Measurements from ENCODE around the gene KCNMB4. TPM values are rescaled to one million over a fixed set of nuclear protein-coding genes. Genes with fewer than 3 reads are reported as not detected.

KCNMB4 gene
- total RNA-seq, 1 experiment from 2014 or later = 0.26 TPM

- Histone ChIP-seq H3K4me3 (no peak overlapping the region), H3K36me3 (no peaks in the 10 kb centered on the region), H3K27me3 (no peaks in the 10 kb centered on the region), H3K9me3 (peaks cover 9% of the 10 kb centered on the region; the same call in 1 of the 2 replicates)
- DNase-seq = no peak
Measured at GRCh38 chr12:70459786-70460185, 93.7 kb downstream of the KCNMB4 start.

- peaks cover 9% of the 10 kb centered on the region; the same call in 1 of the 2 replicates for H3K9me3 ChIP-seq
- H3K36me3 ChIP-seq = no peaks in the 10 kb centered on the region
- no peak overlapping the region for H3K4me3 ChIP-seq
- no peaks in the 10 kb centered on the region for H3K27me3 ChIP-seq
- no peak for DNase-seq
Measured at GRCh38 chr12:70463997-70464396, 97.9 kb downstream of the KCNMB4 start.

DNA sequence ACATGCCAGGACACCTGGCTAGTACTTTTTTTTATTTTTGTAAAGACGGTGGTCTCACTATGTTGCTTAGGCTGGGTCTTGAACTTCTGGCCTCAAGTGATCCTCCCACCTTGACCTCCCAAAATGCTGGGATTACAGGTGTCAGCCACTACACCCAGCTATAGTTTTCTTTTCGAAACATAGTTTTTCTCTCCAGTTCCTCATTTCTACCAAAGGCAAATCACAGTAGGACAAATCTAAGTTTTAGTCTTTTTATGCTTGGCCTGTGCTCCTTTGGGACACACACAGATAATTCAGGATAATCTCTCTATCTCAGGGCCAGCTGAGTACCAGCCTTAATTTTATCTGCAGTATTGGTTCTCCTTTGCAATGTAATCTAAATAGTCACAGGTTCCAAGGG is 100.7 kb downstream of the KCNMB4 start:
- DNase-seq = no peak
- H3K27me3 ChIP-seq = peaks cover 5% of the 10 kb centered on the region; the same call in 1 of the 2 replicates
- H3K36me3 ChIP-seq = no peaks in the 10 kb centered on the region
- H3K4me3 ChIP-seq = no peak overlapping the region
- H3K9me3 ChIP-seq = peaks cover 9% of the 10 kb centered on the region; the same call in 1 of the 2 replicates

- peaks cover 9% of the 10 kb centered on the region; the same call in 1 of the 2 replicates for H3K9me3 ChIP-seq
- no peak for DNase-seq
- H3K27me3 ChIP-seq = peaks cover 5% of the 10 kb centered on the region; the same call in 1 of the 2 replicates
- no peak overlapping the region for H3K4me3 ChIP-seq
- no peaks in the 10 kb centered on the region for H3K36me3 ChIP-seq
Measured at GRCh38 chr12:70467476-70467875, 101.4 kb downstream of the KCNMB4 start.

GRCh38 chr12:70467918-70468733 is 102.0 kb downstream of the KCNMB4 start:
- Histone ChIP-seq H3K27me3 (peaks cover 5% of the 10 kb centered on the region; the same call in 1 of the 2 replicates), H3K4me3 (no peak overlapping the region), H3K36me3 (no peaks in the 10 kb centered on the region), H3K9me3 (peaks cover 8% of the 10 kb centered on the region; the same call in 1 of the 2 replicates)
- DNase-seq = no peak

DNA sequence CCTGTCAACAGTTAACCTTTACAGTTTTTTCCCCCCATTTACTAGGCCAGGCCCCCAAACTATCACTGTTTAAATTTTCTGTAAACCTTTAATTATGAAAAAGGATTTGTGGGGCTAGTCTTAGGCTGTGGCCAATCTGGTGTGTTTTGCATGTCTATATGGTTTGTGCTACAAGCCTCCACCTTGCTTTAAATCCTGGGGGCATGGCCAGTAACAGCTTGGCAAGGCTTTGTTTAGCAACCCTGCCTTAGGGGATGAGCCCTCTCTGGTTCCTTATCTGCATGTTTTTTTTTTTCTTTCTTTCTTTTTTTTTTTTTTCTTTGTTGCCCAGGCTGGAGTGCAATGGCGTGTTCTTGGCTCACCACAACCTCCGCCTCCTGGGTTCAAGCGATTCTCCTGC is 102.7 kb downstream of the KCNMB4 start:
- Histone ChIP-seq H3K9me3 (peaks cover 3% of the 10 kb centered on the region; the same call in 1 of the 2 replicates), H3K4me3 (no peak overlapping the region), H3K36me3 (no peaks in the 10 kb centered on the region), H3K27me3 (peaks cover 5% of the 10 kb centered on the region; the same call in 1 of the 2 replicates)
- no peak for DNase-seq

DNA sequence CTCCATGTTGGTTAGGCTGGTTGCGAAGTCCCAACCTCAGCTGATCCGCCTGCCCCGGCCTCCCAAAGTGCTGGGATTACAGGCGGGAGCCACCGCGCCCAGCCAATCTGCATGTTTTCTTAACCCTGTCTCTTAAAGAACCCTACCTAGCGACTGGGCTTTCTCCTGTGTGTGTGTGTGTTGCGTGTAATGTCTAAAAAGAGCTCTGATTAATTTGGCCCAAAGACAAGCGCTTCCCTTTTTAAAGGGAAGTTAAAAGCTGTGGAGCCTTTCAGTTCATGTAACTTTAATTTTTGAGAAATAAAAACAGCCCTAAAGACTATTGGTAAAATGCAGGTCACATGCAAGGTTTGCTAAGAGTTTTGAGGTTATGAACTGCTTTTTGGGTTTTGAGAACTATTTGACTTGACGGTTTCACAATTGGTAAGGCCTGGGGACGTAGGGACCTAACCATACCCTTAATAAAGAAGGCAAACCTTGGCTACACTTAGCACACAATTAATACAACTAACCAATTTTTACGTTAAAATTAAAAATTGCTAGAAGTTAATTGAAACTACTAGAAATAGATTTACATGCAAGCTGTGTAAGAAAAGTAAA is 103.2 kb downstream of the KCNMB4 start:
- DNase-seq = no peak
- peaks cover 5% of the 10 kb centered on the region; the same call in 1 of the 2 replicates for H3K27me3 ChIP-seq

DNA sequence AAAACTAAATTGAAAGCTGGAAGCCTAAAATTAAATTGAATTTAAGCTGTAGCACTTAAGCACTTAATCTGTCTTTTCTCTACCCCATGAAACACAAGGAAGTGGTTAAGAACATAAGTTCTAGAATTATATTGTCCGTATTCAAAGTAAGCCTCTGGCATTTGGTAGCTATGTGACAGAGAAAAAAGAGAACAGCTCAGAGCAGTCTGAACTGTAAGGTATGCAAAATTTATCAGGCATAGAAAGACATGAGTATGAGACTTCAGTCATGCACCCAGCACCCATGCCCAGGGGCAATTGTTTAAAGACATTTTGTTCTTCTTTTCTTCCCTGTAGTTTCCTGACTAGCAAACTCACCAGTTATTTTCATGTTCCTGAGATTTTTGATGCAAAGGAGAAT is 116.7 kb downstream of the KCNMB4 start:
- no peak overlapping the region for H3K4me3 ChIP-seq
- no peaks in the 10 kb centered on the region for H3K36me3 ChIP-seq
- H3K27me3 ChIP-seq = no peaks in the 10 kb centered on the region
- H3K9me3 ChIP-seq = no peaks in the 10 kb centered on the region
- no peak for DNase-seq

More for the DNA sequence above, 103.2 kb downstream of the KCNMB4 start:
- no peaks in the 10 kb centered on the region; the same call in 1 of the 2 replicates for H3K9me3 ChIP-seq
- no peaks in the 10 kb centered on the region for H3K36me3 ChIP-seq
- H3K4me3 ChIP-seq = no peak overlapping the region

Other genes starting within 250 kb of the KCNMB4 start
- 93.4 and 124 TPM in 2 replicates for gene CNOT2, start 122.9 kb upstream of the KCNMB4 start, total RNA-seq (2014; rRNA removed; shearing (Covaris generic); ENCODE audit: low replicate concordance)

Measured in MG63 (cell line).